Stimulated activated naive CD4-positive, alpha-beta T cell treated with Interleukin-2 at 50 U/mL for 16 hours (primary cell): ENCODE measurements around the gene PIH1D1.

Source experiments
- DNase-seq: peaks from one replicate; lab custom pipeline; 2025; lab: John Stamatoyannopoulos, UW

The PIH1D1 gene

GRCh38 chr19:49451430-49452181, at the start of gene PIH1D1:
TSS of gene PIH1D1 (minus strand) at chr19:49451814. CDS start at chr19:49451574, 240 bp downstream.
- DNase-seq, result peak; percentile 93

- DNase-seq, result peak; percentile 29
These were observed 47.5 kb upstream of the PIH1D1 start for GRCh38 chr19:49499030-49499670.

DNA sequence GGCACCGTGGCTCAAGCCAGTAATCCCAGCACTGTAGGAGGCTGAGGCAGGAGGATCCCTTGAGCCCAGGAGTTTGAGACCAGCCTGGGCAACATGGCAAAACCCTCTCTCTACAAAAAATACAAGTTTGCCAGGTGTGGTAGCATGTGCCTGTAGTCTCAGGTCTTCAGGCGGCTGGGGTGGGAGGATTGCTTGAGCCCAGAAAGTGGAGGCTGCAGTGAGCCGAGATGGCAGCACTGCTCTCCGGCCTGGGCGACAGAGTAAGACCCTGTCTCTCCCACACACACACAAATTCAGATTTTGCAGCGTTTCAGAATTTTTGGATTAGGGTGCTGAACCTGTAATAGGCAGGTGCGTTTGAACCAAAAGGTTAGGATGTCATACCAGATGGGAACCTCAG, 46.9 kb upstream of the PIH1D1 start:
- DNase-seq, result no peak

DNA sequence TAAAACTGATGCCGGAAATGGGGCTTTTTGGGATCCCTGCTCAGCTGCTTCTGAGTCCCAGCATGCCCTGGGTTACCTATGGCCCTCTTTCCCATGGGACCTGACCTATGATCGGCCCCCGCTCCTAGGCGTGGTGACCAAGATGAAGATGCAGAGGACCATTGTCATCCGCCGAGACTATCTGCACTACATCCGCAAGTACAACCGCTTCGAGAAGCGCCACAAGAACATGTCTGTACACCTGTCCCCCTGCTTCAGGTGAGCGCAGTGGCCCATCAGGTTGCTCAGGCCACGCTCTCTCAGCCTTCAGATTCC, 46.1 kb upstream of the PIH1D1 start:
- no peak for DNase-seq

DNA sequence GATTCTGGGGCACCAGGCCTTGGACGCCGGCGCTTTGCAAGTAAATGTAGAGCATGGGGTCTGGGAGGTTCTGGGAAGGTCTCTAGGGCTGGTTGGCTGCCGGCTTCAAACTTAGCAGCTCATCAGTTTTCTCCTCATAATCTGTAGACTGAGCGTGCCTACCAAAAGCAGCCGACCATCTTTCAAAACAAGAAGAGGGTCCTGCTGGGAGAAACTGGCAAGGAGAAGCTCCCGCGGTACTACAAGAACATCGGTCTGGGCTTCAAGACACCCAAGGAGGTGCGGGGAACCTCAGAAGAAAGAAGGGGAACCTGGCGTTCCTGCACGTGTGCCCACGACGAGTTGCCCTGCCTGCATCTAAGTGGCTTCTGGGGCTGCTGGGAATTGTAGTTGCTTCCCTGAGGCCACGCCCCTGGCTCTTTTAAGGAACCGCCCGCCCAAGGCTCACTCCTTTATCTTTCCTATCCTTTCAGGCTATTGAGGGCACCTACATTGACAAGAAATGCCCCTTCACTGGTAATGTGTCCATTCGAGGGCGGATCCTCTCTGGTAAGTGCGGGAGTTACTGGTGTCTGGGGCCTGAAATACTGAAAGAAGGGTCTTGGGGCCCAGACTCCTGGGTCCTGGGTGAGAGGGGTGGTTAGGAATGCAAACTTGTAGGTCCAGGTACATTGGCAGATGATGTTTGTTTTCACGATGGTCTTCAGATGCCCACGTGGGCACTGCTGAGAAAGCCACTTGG, 45.6 kb upstream of the PIH1D1 start:
- peak; percentile 75 for DNase-seq

DNA sequence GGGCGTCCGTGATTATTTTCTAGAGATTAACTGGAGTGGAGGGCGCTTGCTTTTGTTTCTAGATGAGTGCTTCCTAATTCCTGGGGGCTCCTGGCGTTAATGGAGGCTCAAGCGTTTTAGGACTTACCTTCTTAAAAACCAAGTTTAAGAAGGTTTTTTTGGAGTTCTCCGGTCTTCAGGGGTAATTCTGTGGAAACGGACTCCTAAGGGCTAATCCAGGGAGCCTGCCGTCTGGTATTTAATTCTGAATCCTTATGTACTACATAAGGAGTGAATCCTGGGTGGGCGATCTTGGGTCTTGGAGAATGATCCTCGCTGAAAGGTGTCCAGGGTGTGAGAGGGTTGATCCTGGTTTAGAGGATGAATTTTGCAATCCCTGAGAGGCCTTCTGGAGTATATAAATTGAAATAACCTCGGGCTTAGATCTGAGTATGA, 45.0 kb upstream of the PIH1D1 start:
- no peak for DNase-seq

DNA sequence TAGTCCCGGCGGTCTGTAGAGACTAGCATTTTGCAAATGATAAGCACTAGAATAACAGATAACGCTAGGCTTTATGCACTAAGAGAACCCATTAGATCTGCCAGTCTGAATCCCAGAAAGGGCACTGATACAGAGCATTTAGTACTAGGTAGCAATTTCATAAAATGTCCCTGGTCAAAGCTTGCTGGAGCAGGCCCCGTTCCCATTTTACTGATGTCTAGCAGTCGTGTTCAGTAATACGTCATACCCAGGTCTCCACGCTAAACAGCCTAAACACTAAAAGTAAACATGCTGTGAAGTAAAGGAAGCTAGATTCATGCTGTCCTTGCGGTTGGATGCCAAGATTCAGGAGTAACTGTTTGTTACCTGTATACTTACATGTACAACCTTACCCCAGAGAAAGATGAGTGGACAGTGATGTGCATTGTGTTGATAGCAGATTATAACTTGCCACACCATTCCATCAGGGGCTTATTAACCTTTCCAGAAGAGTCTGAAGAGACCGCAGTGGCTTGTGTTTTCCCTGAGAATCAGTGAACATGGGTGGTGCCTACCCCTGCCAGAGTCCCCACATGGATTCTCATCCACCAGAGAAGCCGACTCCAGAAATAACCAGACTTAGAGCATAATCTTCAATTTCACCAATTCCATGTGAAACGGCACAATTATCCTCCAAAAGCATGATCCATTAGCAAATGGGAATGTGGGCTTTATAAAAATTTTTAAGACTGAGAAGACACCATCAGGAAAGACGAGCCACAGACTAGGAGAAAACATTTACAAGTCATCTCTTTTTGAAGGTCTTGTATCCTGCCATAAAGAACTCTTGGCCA, 41.2 kb upstream of the PIH1D1 start:
- DNase-seq, result no peak

- DNase-seq, result no peak
These were observed 40.4 kb upstream of the PIH1D1 start for GRCh38 chr19:49491804-49492572.

- no peak for DNase-seq
These were observed 39.6 kb upstream of the PIH1D1 start for GRCh38 chr19:49491030-49491803.

- DNase-seq, result peak; percentile 37
These were observed 38.8 kb upstream of the PIH1D1 start for GRCh38 chr19:49490287-49491029.

DNA sequence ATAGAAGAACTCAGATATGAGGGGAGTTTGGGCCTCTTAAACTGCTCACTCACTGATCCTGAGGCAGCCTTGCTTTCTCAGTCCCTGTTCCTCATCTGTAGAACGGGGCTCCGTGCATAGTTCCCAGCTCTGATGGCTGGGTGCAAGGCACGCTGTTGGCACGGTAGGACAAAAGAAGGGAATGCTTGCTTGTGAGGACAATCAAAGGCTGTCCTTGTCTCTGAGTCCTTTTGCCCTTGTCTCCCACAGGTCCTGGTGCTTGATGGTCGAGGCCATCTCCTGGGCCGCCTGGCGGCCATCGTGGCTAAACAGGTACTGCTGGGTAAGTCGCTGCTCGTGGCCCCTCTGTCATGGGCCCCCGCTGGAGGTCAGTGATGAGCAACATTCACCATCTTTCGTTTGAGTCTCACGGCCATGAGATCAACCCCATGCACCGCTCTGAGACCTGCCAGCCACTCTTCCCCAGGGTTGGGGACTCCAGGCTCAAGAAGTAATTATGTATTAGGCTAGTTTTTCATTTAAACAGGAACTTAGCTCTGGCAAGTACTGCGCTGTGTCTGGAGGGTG, 38.1 kb upstream of the PIH1D1 start:
- peak; percentile 60 for DNase-seq

GRCh38 chr19:49488863-49489537, 37.4 kb upstream of the PIH1D1 start:
- DNase-seq, result no peak

- no peak for DNase-seq
These were observed 36.6 kb upstream of the PIH1D1 start for GRCh38 chr19:49488046-49488862.

DNA sequence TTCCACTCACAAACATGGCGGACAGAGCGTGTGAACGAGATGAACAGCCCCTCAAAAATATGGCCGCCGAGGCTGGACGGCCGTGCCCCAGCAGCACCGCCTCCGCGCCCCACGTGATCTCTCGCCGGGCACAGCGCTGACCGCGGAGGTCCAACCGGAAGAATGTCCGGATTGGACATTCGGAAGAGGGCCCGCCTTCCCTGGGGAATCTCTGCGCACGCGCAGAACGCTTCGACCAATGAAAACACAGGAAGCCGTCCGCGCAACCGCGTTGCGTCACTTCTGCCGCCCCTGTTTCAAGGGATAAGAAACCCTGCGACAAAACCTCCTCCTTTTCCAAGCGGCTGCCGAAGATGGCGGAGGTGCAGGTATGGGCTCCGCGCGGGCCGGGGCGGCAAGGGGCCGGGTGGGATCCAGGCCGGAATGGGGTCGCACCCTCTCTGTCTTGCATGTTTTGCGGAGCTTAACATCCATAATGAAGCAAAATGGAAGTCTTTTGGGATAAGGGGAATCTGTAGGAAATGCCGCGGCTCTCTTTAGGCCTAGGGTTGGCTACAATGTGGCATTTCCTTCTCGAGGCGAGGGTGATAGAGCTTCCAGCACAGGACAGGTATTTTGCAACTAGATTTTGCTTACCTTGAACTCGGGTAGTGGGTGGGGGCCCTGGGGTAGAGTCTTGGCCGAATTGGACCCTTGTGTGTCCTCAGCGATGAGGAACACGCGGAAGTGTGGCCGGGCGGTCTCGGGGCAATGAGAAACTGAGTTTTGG, 35.8 kb upstream of the PIH1D1 start, which contains the start of gene RPL13A:
Gene RPL13A (plus strand): TSS at position 332 of the 769 bp plus-strand sequence. CDS start 22 bp downstream, at position 354.
- DNase-seq, result peak; percentile 99

GRCh38 chr19:49486710-49487276, 35.2 kb upstream of the PIH1D1 start:
- DNase-seq, result no peak

- no peak for DNase-seq
These were observed 34.6 kb upstream of the PIH1D1 start for GRCh38 chr19:49486232-49486631.
